ENCODE data around the gene EMC10. TPM values are rescaled to one million over a fixed set of nuclear protein-coding genes. Genes with fewer than 3 reads are reported as not detected.

EMC10 gene
- total RNA-seq, 2 donors from 2014 or later = 60.3 to 68.0 TPM

- intact Hi-C loops (cut with DNase I) = loop anchor here (10.0 kb wide), 1 partner anchor 601 kb away; no protein-coding TSS in a partner anchor
- H3K36me3 ChIP-seq (replicated peaks in 1 of 2; ENCODE audit: insufficient read depth in 1 of 2, low read depth in 2 of 2) = no peaks in the 10 kb centered on the region
- TF ChIP-seq CTCF (IDR thresholded peaks at IDR 0.05) (no peak), POLR2A (IDR thresholded peaks at IDR 0.05) (no peak)
- WGBS, 2 donors = 23 to 39% methylated on average over 9 to 22 of the region's 22 CpGs
- no peak for ATAC-seq
- no peak for DNase-seq
- H3K9me3 ChIP-seq = no peaks in the 10 kb centered on the region
- peaks cover 9% of the 10 kb centered on the region for H3K4me1 ChIP-seq
- no peaks in the 10 kb centered on the region for H3K27me3 ChIP-seq
- H3K4me3 ChIP-seq = no peak within 1 kb of the TSS
- no peak within 1 kb of the TSS for H3K27ac ChIP-seq
Measured at GRCh38 chr19:50513746-50514345, 37.5 kb downstream of the EMC10 start, which contains the start of gene ASPDH. ASPDH (minus strand) TSS chr19:50513913; CDS start chr19:50513823, 90 bp downstream.

- intact Hi-C loops (cut with DNase I) = loop anchor here (10.0 kb wide), 1 partner anchor 600 kb away; no protein-coding TSS in a partner anchor
- 29 to 33% methylated on average over 24 to 35 of the region's 38 CpGs for WGBS, 2 donors
Measured at GRCh38 chr19:50514346-50515167, 38.2 kb downstream of the EMC10 start.

GRCh38 chr19:50515168-50515561 is 38.9 kb downstream of the EMC10 start:
- H3K4me3 ChIP-seq = no peak overlapping the region
- no peaks in the 10 kb centered on the region for H3K9me3 ChIP-seq
- DNase-seq (no peak), ATAC-seq (no peak)
- intact Hi-C loops (cut with DNase I) = loop anchor here (10.0 kb wide), 1 partner anchor 600 kb away; no protein-coding TSS in a partner anchor
- no peaks in the 10 kb centered on the region for H3K36me3 ChIP-seq (replicated peaks in 1 of 2; ENCODE audit: insufficient read depth in 1 of 2, low read depth in 2 of 2)
- H3K4me1 ChIP-seq = peaks cover 7% of the 10 kb centered on the region
- H3K27ac ChIP-seq = no peak overlapping the region
- TF ChIP-seq CTCF (IDR thresholded peaks at IDR 0.05) (no peak), POLR2A (IDR thresholded peaks at IDR 0.05) (no peak)
- no peaks in the 10 kb centered on the region for H3K27me3 ChIP-seq
- WGBS, 2 donors = 61 to 85% methylated on average over 4 to 10 of the region's 11 CpGs

More at GRCh38 chr19:50514346-50515167, 38.2 kb downstream of the EMC10 start:
- no peaks in the 10 kb centered on the region for H3K36me3 ChIP-seq (replicated peaks in 1 of 2; ENCODE audit: insufficient read depth in 1 of 2, low read depth in 2 of 2)
- H3K4me1 ChIP-seq = peaks cover 9% of the 10 kb centered on the region
- DNase-seq (peak in 1 of 4 donors; percentile 25), ATAC-seq (no peak)
- H3K4me3 ChIP-seq = no peak overlapping the region
- TF ChIP-seq POLR2A (IDR thresholded peaks at IDR 0.05) (no peak), CTCF (IDR thresholded peaks at IDR 0.05) (no peak)
- no peak overlapping the region for H3K27ac ChIP-seq
- H3K9me3 ChIP-seq = no peaks in the 10 kb centered on the region
- H3K27me3 ChIP-seq = no peaks in the 10 kb centered on the region

- no peak overlapping the region for H3K4me3 ChIP-seq
- ATAC-seq = no peak
- no peak overlapping the region for H3K27ac ChIP-seq
- DNase-seq = no peak
- no peaks in the 10 kb centered on the region for H3K4me1 ChIP-seq
- no peaks in the 10 kb centered on the region for H3K36me3 ChIP-seq (replicated peaks in 1 of 2; ENCODE audit: insufficient read depth in 1 of 2, low read depth in 2 of 2)
- H3K27me3 ChIP-seq = peaks cover 0 to 5% of the 10 kb centered on the region in 2 donors
- intact Hi-C loops (cut with DNase I) = loop anchor here (10.0 kb wide), 1 partner anchor 598 kb away; no protein-coding TSS in a partner anchor
- TF ChIP-seq CTCF (IDR thresholded peaks at IDR 0.05) (no peak), POLR2A (IDR thresholded peaks at IDR 0.05) (no peak)
- no peaks in the 10 kb centered on the region for H3K9me3 ChIP-seq
- 30 to 39% methylated on average over 12 of the region's 12 CpGs for WGBS, 2 donors
Measured at GRCh38 chr19:50516456-50516855, 40.1 kb downstream of the EMC10 start.
